SK-N-MC (cell line): ENCODE measurements around the gene OR1D5.

Experiments used
- DNase-seq: peaks from one replicate; pipeline ENCODE4 v3.0.0-alpha.2; 2011; ENCODE audit warnings: low read depth, low spot score
- H3K27ac ChIP-seq: fragments of 200-600 bp; sonication (generic); 2 replicates; pipeline ENCODE4 v1.5.1; 2016; ENCODE audit warnings: mixed run types
- H3K36me3 ChIP-seq: fragments of 200-600 bp; sonication (generic); 2 replicates; pipeline ENCODE4 v1.6.1; 2017; ENCODE audit warnings: antibody characterized with exemption, low read length, mixed read lengths; ENCODE audit not compliant: insufficient read depth
- H3K4me3 ChIP-seq: fragments of 200-600 bp; sonication (generic); 2 replicates; pipeline ENCODE4 v1.5.1; 2016
- H3K9ac ChIP-seq: fragments of 200-600 bp; sonication (generic); 2 replicates; pipeline ENCODE4 v1.8.0; 2017; ENCODE audit warnings: mixed run types, mixed read lengths; ENCODE audit not compliant: insufficient read length
- H3K9me3 ChIP-seq: fragments of 200-600 bp; sonication (generic); 2 replicates; pipeline ENCODE4 v1.6.1; 2017; ENCODE audit warnings: low read depth, mild to moderate bottlenecking, antibody characterized with exemption, low read length, moderate library complexity, mixed read lengths
- EZH2 ChIP-seq: fragments of 200-600 bp; sonication (generic); IDR thresholded peaks from one replicate; pipeline ENCODE4 v1.6.1; 2017; ENCODE audit warnings: antibody characterized with exemption
- FOXP2 ChIP-seq: optimal IDR thresholded peaks from 2 replicates; pipeline ENCODE3; 2011; ENCODE audit warnings: mild to moderate bottlenecking, moderate library complexity; ENCODE audit not compliant: insufficient read depth; ENCODE audit errors: extremely low read length, control extremely low read depth
- POLR2AphosphoS5 ChIP-seq: IDR thresholded peaks from 2 replicates; pipeline ENCODE4 v1.6.1; 2012; ENCODE audit warnings: mild to moderate bottlenecking, low read depth, low read length, borderline replicate concordance

OR1D5 gene

DNA sequence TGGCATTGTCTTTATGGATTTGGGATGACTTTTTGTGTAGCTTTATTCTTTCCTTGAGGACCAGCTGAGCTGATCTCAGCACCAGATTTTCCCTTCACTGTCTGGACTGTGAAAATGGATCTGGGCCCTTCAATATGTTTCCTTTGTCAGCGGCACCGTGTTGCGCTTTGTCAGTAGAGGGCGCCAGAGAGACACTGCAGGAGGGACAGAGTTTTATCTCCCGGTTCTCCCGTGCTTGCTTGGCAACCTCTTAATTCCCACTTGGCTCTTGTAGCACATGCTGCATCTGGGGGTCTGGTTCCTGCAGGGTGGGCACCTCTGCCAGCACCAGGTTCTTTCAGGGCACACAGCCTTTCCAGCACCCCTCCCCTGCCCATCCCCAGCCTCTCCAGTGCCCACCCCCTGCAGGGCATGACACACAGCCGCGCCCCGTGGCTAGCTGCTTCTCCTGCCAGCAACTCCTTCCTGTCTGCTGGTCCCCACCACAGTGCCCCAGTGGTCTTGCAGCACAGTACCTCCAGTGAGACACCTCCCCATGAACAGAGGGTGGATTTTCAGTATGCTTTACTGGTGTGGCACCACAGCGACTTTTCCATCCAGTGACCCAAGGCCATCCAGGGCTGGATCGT, 19.6 kb downstream of the OR1D5 start:
- TF ChIP-seq POLR2AphosphoS5 (no peak), FOXP2 (no peak), EZH2 (no peak)
- Histone ChIP-seq H3K9ac (no peak overlapping the region), H3K4me3 (no peak overlapping the region), H3K36me3 (no peaks in the 10 kb centered on the region), H3K9me3 (no peaks in the 10 kb centered on the region), H3K27ac (no peak overlapping the region)
- DNase-seq = no peak

GRCh38 chr17:3040882-3041281, 22.5 kb downstream of the OR1D5 start:
- no peaks in the 10 kb centered on the region for H3K36me3 ChIP-seq
- no peak overlapping the region for H3K27ac ChIP-seq
- DNase-seq = no peak
- no peak overlapping the region for H3K9ac ChIP-seq
- no peaks in the 10 kb centered on the region for H3K9me3 ChIP-seq
- no peak for TF ChIP-seq EZH2
- TF ChIP-seq POLR2AphosphoS5 = no peak
- no peak for TF ChIP-seq FOXP2
- H3K4me3 ChIP-seq = no peak overlapping the region

- Histone ChIP-seq H3K9ac (no peak overlapping the region), H3K27ac (no peak overlapping the region), H3K4me3 (no peak overlapping the region), H3K9me3 (no peaks in the 10 kb centered on the region), H3K36me3 (no peaks in the 10 kb centered on the region)
- TF ChIP-seq FOXP2 (no peak), EZH2 (no peak), POLR2AphosphoS5 (no peak)
- no peak for DNase-seq
Measured at GRCh38 chr17:3039736-3040135, 23.7 kb downstream of the OR1D5 start.

- H3K9me3 ChIP-seq = no peaks in the 10 kb centered on the region
- H3K9ac ChIP-seq = no peak overlapping the region
- H3K4me3 ChIP-seq = no peak overlapping the region
- TF ChIP-seq EZH2 = no peak
- TF ChIP-seq POLR2AphosphoS5 = no peak
- no peak for TF ChIP-seq FOXP2
- no peak for DNase-seq
- no peak overlapping the region for H3K27ac ChIP-seq
- no peaks in the 10 kb centered on the region for H3K36me3 ChIP-seq
Measured at GRCh38 chr17:3038941-3039340, 24.5 kb downstream of the OR1D5 start.

DNA sequence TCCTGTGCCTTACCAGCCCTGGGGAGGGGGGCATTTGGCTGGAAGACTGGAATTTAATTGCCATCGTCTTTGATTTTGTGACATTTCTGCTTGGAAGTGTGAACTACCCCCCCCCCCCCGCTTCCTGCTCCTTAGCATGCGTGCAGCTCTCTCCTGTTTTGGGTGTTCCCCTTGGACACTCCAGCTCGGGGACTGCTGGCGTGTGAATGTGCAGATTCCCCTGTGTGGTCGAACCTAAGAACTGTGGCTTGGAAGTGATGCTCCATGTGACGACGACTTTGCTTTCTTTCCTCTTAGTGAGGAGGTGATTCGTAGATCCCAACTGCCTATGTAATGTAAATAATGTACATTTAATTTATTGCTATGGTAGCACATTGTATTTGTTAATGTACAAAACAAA, 26.1 kb downstream of the OR1D5 start:
- Histone ChIP-seq H3K9ac (no peak overlapping the region), H3K4me3 (no peak overlapping the region), H3K27ac (no peak overlapping the region), H3K36me3 (no peaks in the 10 kb centered on the region), H3K9me3 (no peaks in the 10 kb centered on the region)
- no peak for DNase-seq
- TF ChIP-seq FOXP2 = no peak
- TF ChIP-seq EZH2 = no peak
- no peak for TF ChIP-seq POLR2AphosphoS5

DNA sequence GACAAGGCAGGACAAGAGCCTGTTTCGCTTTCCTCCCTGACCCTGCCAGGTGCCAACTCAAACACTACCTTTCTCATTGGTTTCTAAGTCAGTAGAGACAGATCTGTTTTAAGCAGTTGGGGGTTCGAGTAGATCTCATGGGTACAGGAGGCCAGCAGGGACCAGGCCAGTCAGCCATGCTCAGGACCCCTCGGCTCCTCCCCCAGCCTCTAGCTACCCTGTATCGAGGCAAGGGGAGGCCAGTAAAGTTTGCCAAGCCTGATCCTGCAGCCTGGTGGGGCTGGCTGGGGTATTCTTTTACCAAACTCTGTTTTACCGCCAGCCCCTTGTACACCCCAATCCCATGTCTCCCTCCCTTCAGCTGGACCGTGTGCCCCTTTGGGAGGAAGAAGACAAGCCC, 26.6 kb downstream of the OR1D5 start:
- TF ChIP-seq EZH2 (no peak), POLR2AphosphoS5 (no peak), FOXP2 (no peak)
- no peak for DNase-seq
- Histone ChIP-seq H3K9me3 (no peaks in the 10 kb centered on the region), H3K9ac (no peak overlapping the region), H3K36me3 (no peaks in the 10 kb centered on the region), H3K27ac (no peak overlapping the region), H3K4me3 (no peak overlapping the region)

DNA sequence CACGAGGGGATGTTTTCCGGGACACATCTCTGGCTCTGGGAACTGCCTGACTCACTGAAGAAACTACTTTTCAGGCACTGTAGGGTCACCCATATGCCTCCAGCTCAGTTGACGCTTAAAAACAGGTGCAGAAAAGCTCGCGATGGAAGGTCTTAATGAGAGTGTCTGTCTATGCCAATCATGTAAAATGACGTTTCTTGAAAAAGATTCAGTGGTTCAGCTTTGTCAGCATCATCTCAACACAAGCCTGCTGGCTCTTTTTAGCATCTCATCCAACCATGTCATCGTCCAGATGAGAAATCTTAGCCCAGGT, 27.5 kb downstream of the OR1D5 start:
- Histone ChIP-seq H3K4me3 (no peak overlapping the region), H3K27ac (no peak overlapping the region), H3K9ac (no peak overlapping the region), H3K36me3 (no peaks in the 10 kb centered on the region), H3K9me3 (no peaks in the 10 kb centered on the region)
- no peak for DNase-seq
- TF ChIP-seq EZH2 (no peak), FOXP2 (no peak), POLR2AphosphoS5 (no peak)

- DNase-seq = no peak
- H3K9me3 ChIP-seq = no peaks in the 10 kb centered on the region
- no peak overlapping the region for H3K9ac ChIP-seq
- TF ChIP-seq FOXP2 = no peak
- TF ChIP-seq POLR2AphosphoS5 = no peak
- no peak for TF ChIP-seq EZH2
- no peak overlapping the region for H3K4me3 ChIP-seq
- H3K27ac ChIP-seq = no peak overlapping the region
- H3K36me3 ChIP-seq = no peaks in the 10 kb centered on the region
Measured at GRCh38 chr17:3035256-3035967, 28.0 kb downstream of the OR1D5 start.

- no peaks in the 10 kb centered on the region for H3K36me3 ChIP-seq
- H3K9ac ChIP-seq = no peak overlapping the region
- no peak overlapping the region for H3K27ac ChIP-seq
- TF ChIP-seq POLR2AphosphoS5 = no peak
- TF ChIP-seq FOXP2 = no peak
- no peak for TF ChIP-seq EZH2
- H3K4me3 ChIP-seq = no peak overlapping the region
- no peak for DNase-seq
- H3K9me3 ChIP-seq = no peaks in the 10 kb centered on the region
Measured at GRCh38 chr17:3034578-3034920, 28.9 kb downstream of the OR1D5 start.
